Esophagus muscularis mucosa (tissue), 3 donors: Measurements from ENCODE around the gene GNG12.

Source experiments
- POLR2AphosphoS5 ChIP-seq, 2 donors: sonication (generic); formaldehyde crosslinking; IDR thresholded peaks; one replicate each; pipeline ENCODE4 v1.6.1; 2017; ENCODE audit warnings: antibody characterized with exemption in 2 of 2
- TF ChIP-seq, protein P1 (sequence below), 3 experiments: fragments of 200-600 bp in 2 of 3; fragments of 450-650 bp in 1 of 3; sonication (generic) in 2 of 3; IDR thresholded peaks; one replicate each; pipeline ENCODE4 v1.5.1; 2017 to 2019; ENCODE audit warnings: antibody characterized with exemption in 3 of 3, mild to moderate bottlenecking in 2 of 3, moderate library complexity in 1 of 3

GRCh38 chr1:67856921-67857320 lies 23.7 kb upstream of the GNG12 start:
- TF ChIP-seq, protein P1, sequence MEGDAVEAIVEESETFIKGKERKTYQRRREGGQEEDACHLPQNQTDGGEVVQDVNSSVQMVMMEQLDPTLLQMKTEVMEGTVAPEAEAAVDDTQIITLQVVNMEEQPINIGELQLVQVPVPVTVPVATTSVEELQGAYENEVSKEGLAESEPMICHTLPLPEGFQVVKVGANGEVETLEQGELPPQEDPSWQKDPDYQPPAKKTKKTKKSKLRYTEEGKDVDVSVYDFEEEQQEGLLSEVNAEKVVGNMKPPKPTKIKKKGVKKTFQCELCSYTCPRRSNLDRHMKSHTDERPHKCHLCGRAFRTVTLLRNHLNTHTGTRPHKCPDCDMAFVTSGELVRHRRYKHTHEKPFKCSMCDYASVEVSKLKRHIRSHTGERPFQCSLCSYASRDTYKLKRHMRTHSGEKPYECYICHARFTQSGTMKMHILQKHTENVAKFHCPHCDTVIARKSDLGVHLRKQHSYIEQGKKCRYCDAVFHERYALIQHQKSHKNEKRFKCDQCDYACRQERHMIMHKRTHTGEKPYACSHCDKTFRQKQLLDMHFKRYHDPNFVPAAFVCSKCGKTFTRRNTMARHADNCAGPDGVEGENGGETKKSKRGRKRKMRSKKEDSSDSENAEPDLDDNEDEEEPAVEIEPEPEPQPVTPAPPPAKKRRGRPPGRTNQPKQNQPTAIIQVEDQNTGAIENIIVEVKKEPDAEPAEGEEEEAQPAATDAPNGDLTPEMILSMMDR (IDR thresholded peaks at IDR 0.05) = no peak
- TF ChIP-seq POLR2AphosphoS5 (IDR thresholded peaks at IDR 0.05) = no peak
